GM10266 (cell line): Measurements from ENCODE around the gene CNTFR.

Experiments used
- DNase-seq: peaks from one replicate; pipeline ENCODE4 v3.0.0; 2012; ENCODE audit errors: extremely low spot score
- CTCF ChIP-seq: IDR thresholded peaks from 2 replicates; pipeline ENCODE4 v1.5.1; 2012; ENCODE audit warnings: mild to moderate bottlenecking, low read depth; ENCODE audit not compliant: control insufficient read depth, insufficient read depth; ENCODE audit errors: missing control alignments

The CNTFR gene

GRCh38 chr9:34555936-34556525, 33.5 kb downstream of the CNTFR start:
- no peak for DNase-seq
- no peak for TF ChIP-seq CTCF

GRCh38 chr9:34555500-34555899, 34.0 kb downstream of the CNTFR start:
- no peak for DNase-seq
- no peak for TF ChIP-seq CTCF

- TF ChIP-seq CTCF: no peak
- no peak for DNase-seq
These were observed 34.5 kb downstream of the CNTFR start for GRCh38 chr9:34555002-34555348.

DNA sequence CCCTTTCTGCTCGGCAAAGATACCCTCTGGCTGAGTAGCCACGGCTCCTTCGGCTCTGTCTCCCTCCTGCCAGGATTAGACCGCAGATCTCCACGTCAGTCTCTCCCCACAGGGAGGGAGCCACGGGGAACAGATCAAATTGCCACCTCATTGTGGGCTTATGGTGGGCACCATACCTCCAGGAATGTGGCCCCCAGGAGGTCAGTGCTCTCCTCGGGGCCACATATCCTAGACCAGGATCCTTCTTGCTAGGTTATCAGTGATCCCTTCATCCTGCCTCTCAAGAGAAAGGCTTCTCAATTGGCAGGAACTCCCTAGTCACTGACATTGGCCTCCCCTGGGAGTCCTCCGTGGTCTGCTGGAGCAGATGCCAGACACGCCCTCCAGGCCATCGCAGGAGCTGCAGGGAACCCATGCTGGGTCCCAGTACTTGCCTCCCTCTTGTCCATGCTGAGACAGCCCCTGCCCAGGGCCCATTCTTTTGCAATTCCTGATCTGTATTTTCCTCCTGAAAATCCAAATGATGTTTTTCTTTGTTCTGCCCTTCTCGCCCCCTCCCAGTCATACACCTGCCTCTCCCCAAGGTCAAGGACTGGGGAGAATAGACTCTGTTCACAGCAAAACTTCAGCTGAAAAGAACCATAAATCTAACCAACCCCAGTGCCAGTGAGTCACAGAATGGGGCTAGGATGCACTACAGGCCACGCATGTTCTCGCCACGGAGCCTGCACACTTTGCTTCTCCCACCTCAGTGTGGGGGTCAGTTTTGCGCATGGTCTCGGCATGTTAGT, 35.1 kb downstream of the CNTFR start:
- no peak for DNase-seq
- TF ChIP-seq CTCF: no peak

GRCh38 chr9:34553511-34554021, 36.0 kb downstream of the CNTFR start:
- no peak for TF ChIP-seq CTCF

DNA sequence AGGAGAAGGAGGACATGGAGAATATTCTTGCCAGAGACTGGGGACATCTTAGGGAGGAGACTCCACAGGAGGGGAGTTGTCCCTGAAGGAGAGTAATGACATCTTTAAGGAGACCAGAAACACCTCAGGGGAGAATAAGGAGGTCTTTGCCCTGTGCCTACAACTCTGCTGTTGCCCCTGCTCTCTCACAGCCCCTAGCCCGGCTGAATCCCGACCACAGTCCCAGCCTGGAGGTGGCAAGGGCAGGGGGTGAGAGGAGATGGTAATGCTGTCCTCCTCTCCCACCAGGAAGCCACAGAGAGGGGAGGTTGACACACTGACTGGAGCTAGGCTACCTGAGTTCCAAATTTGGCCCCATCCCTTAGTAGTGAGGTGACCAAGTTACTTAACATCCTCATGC, 36.5 kb downstream of the CNTFR start:
- no peak for DNase-seq
- TF ChIP-seq CTCF: no peak

More at GRCh38 chr9:34553511-34554021, 36.0 kb downstream of the CNTFR start:
- no peak for DNase-seq

DNA sequence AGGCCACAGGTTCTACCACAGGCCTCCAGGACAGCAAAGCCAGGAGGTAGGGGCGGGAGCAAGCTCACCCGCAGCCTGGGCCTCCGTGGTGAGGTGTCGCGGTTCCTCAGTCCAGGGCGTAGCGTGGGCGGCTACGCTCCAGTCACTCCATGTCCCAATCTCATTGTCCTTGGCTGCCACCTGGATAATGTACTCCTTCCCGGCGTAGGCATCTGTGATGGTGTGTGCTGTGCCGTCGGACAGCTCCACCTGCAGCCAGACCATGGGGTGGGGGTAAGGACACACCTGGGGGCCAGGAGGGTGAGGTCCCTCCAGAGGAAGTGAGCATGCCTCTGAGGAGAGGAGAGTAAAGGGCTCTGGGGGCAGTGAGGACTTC, 36.9 kb downstream of the CNTFR start:
- no peak for TF ChIP-seq CTCF
- DNase-seq: no peak
